H1 (cell line): Measurements from ENCODE around the gene DRD2. TPM values are rescaled to one million over a fixed set of nuclear protein-coding genes. Genes with fewer than 3 reads are reported as not detected.

Source experiments
- CTCF ChIA-PET: fragments of 300-600 bp; sonication (Branson Sonifier 250); formaldehyde crosslinking; loops from one replicate; lab custom pipeline; 2021; ENCODE audit not compliant: partially characterized antibody; lab: Charles Lee
- POLR2A ChIA-PET: fragments of 300-600 bp; sonication (Branson Sonifier 250); formaldehyde crosslinking; loops from one replicate; lab custom pipeline; 2021; ENCODE audit warnings: inconsistent platforms; ENCODE audit not compliant: partially characterized antibody; lab: Charles Lee
- DNase-seq, 2 experiments: peaks; one replicate each; pipeline versions ENCODE4 v3.0.0 to v3.0.0-alpha.2; 2010 to 2022; ENCODE audit warnings: low spot score in 2 of 2, low read depth in 1 of 2, mixed read lengths in 1 of 2
- FAIRE-seq: peaks from 2 replicates; lab custom pipeline; 2011; peaks lifted over from hg19 to GRCh38; lab: Jason Lieb, UNC
- H2AFZ ChIP-seq: 2 replicates; pipeline ENCODE4 v1.8.1; 2012; ENCODE audit warnings: low read length, inconsistent platforms
- H2AK5ac ChIP-seq: 2 replicates; pipeline ENCODE4 v1.6.1; 2013; ENCODE audit warnings: low read depth, low read length
- H2BK120ac ChIP-seq: replicated peaks from 2 replicates; pipeline ENCODE3; 2013; ENCODE audit warnings: low read depth, low read length, inconsistent platforms
- H2BK12ac ChIP-seq: 2 replicates; pipeline ENCODE4 v1.6.1; 2013; ENCODE audit warnings: low read depth, low read length
- H2BK15ac ChIP-seq: 2 replicates; pipeline ENCODE4 v1.6.1; 2013; ENCODE audit warnings: low read length
- H2BK20ac ChIP-seq: 2 replicates; pipeline ENCODE4 v1.6.1; 2013; ENCODE audit warnings: low read length
- H2BK5ac ChIP-seq: 2 replicates; pipeline ENCODE4 v1.6.1; 2013; ENCODE audit warnings: low read depth, low read length
- H3K14ac ChIP-seq: 2 replicates; pipeline ENCODE4 v1.6.1; 2013; ENCODE audit warnings: inconsistent platforms; ENCODE audit not compliant: insufficient read length
- H3K18ac ChIP-seq: 2 replicates; pipeline ENCODE4 v1.6.1; 2013; ENCODE audit warnings: low read length; ENCODE audit errors: extremely low read depth
- H3K23ac ChIP-seq: 2 replicates; pipeline ENCODE4 v1.6.1; 2013; ENCODE audit warnings: inconsistent platforms; ENCODE audit not compliant: insufficient read length
- H3K23me2 ChIP-seq: 2 replicates; pipeline ENCODE4 v1.6.1; 2013; ENCODE audit warnings: low read depth, low read length
- H3K27ac ChIP-seq: 2 replicates; pipeline ENCODE4 v1.6.1; 2011; ENCODE audit warnings: low read depth, low read length, inconsistent platforms
- H3K27me3 ChIP-seq, 4 experiments: replicated peaks in 1 of 4; 1 replicate in 1 of 4; 2 replicates in 3 of 4; pipeline versions ENCODE4 v1.6.1 to v1.8.1; 2011 to 2013; ENCODE audit warnings: low read length in 3 of 4, mild to moderate bottlenecking in 3 of 4, inconsistent platforms in 2 of 4, mixed read lengths in 2 of 4, moderate library complexity in 1 of 4; ENCODE audit not compliant: control insufficient read depth in 3 of 4, insufficient read depth in 3 of 4; ENCODE audit errors: extremely low read depth in 1 of 4
- H3K36me3 ChIP-seq, 4 experiments: 2 replicates each; pipeline versions ENCODE4 v1.6.1 to v1.8.1; 2011 to 2013; ENCODE audit warnings: mild to moderate bottlenecking in 4 of 4, low read length in 3 of 4, moderate library complexity in 2 of 4, control low read depth in 1 of 4, inconsistent platforms in 1 of 4; ENCODE audit not compliant: insufficient read depth in 4 of 4, control insufficient read depth in 2 of 4
- H3K4ac ChIP-seq: replicated peaks from 2 replicates; pipeline ENCODE3; 2013; ENCODE audit warnings: low read length, low read depth, mixed read lengths, inconsistent platforms; ENCODE audit not compliant: insufficient read length
- H3K4me1 ChIP-seq, 4 experiments: replicated peaks in 1 of 4; 1 replicate in 1 of 4; 2 replicates in 3 of 4; pipeline versions ENCODE4 v1.6.1 to v1.8.1; 2011 to 2013; ENCODE audit warnings: low read length in 3 of 4, inconsistent platforms in 2 of 4, mixed read lengths in 1 of 4; ENCODE audit not compliant: insufficient read depth in 4 of 4, control insufficient read depth in 3 of 4
- H3K4me2 ChIP-seq, 2 experiments: 2 replicates each; pipeline versions ENCODE4 v1.6.1 to v1.8.1; 2011 to 2013; ENCODE audit warnings: low read depth in 2 of 2, low read length in 2 of 2, control low read depth in 1 of 2, inconsistent platforms in 1 of 2, mild to moderate bottlenecking in 1 of 2; ENCODE audit not compliant: insufficient read depth in 1 of 2
- H3K4me3 ChIP-seq, 4 experiments: fragments of 200-600, 300-600 bp in 1 of 4; sonication (generic), shearing (Covaris generic), sonication (Bioruptor Twin) in 1 of 4; 2 replicates each; pipeline versions ENCODE4 v1.5.1 to v1.8.1; 2011 to 2016; ENCODE audit warnings: low read length in 4 of 4, low read depth in 3 of 4, control low read depth in 2 of 4, inconsistent platforms in 2 of 4, mild to moderate bottlenecking in 2 of 4, mixed read lengths in 1 of 4, moderate library complexity in 1 of 4; ENCODE audit not compliant: insufficient read depth in 2 of 4; ENCODE audit errors: extremely low read depth in 1 of 4
- H3K56ac ChIP-seq: replicated peaks from 2 replicates; pipeline ENCODE3; 2013; ENCODE audit warnings: low read depth, mild to moderate bottlenecking, mixed read lengths, low read length, inconsistent platforms; ENCODE audit not compliant: insufficient read length
- H3K79me1 ChIP-seq: 2 replicates; pipeline ENCODE4 v1.6.1; 2013; ENCODE audit warnings: low read depth, low read length, control low read depth
- H3K79me2 ChIP-seq, 2 experiments: 2 replicates each; pipeline versions ENCODE4 v1.6.1 to v1.8.1; 2012 to 2013; ENCODE audit warnings: low read length in 2 of 2, mild to moderate bottlenecking in 2 of 2, inconsistent platforms in 1 of 2; ENCODE audit not compliant: insufficient read depth in 2 of 2, control insufficient read depth in 1 of 2
- H3K9ac ChIP-seq, 4 experiments: replicated peaks in 1 of 4; 1 replicate in 1 of 4; 2 replicates in 3 of 4; pipeline versions ENCODE4 v1.6.1 to v1.8.1; 2011 to 2013; ENCODE audit warnings: low read depth in 3 of 4, low read length in 3 of 4, control low read depth in 2 of 4, mild to moderate bottlenecking in 2 of 4, moderate library complexity in 2 of 4, inconsistent platforms in 1 of 4; ENCODE audit errors: extremely low read depth in 1 of 4
- H3K9me3 ChIP-seq, 2 experiments: 2 replicates each; pipeline versions ENCODE4 v1.6.1 to v1.8.1; 2012 to 2013; ENCODE audit warnings: mild to moderate bottlenecking in 2 of 2, moderate library complexity in 2 of 2, control low read depth in 1 of 2, inconsistent platforms in 1 of 2, low read depth in 1 of 2, low read length in 1 of 2, mixed read lengths in 1 of 2; ENCODE audit not compliant: insufficient read depth in 2 of 2
- H4K20me1 ChIP-seq, 2 experiments: replicated peaks in 1 of 2; 2 replicates each; pipeline versions ENCODE3 to v1.8.1; 2011 to 2013; ENCODE audit warnings: inconsistent platforms in 2 of 2, low read length in 2 of 2, mild to moderate bottlenecking in 1 of 2; ENCODE audit not compliant: insufficient read depth in 2 of 2, control insufficient read depth in 1 of 2
- H4K5ac ChIP-seq: 2 replicates; pipeline ENCODE4 v1.6.1; 2013; ENCODE audit warnings: low read length, low read depth, mixed read lengths, inconsistent platforms; ENCODE audit not compliant: insufficient read length
- H4K8ac ChIP-seq: 2 replicates; pipeline ENCODE4 v1.8.0; 2013; ENCODE audit warnings: mild to moderate bottlenecking, moderate library complexity, low read length, inconsistent platforms; ENCODE audit not compliant: insufficient read depth; ENCODE audit errors: extremely low read depth
- H4K91ac ChIP-seq: replicated peaks from 2 replicates; pipeline ENCODE3; 2013; ENCODE audit warnings: low read length, mixed read lengths, inconsistent platforms; ENCODE audit not compliant: insufficient read length
- CEBPB ChIP-seq: IDR thresholded peaks from 2 replicates; pipeline ENCODE4 v1.6.1; 2012; ENCODE audit warnings: low read depth, low read length
- KDM1A ChIP-seq: fragments of 200-600, 300-600 bp; sonication (generic); IDR thresholded peaks from 2 replicates; pipeline ENCODE4 v1.7.1; 2016; ENCODE audit warnings: mild to moderate bottlenecking, low read length, borderline replicate concordance
- POLR2A ChIP-seq, 2 experiments: IDR thresholded peaks; 1 replicate in 1 of 2; 2 replicates in 1 of 2; pipeline ENCODE4 v1.6.1; 2011; ENCODE audit warnings: low read depth in 2 of 2, low read length in 2 of 2, mild to moderate bottlenecking in 2 of 2; ENCODE audit errors: control extremely low read depth in 1 of 2
- SIRT6 ChIP-seq: IDR thresholded peaks from one replicate; pipeline ENCODE4 v1.7.1; 2012; ENCODE audit warnings: low read length, inconsistent platforms
- SP1 ChIP-seq: IDR thresholded peaks from 2 replicates; pipeline ENCODE4 v1.6.1; 2011; ENCODE audit warnings: low read depth, low read length
- SP4 ChIP-seq: IDR thresholded peaks from 2 replicates; pipeline ENCODE4 v1.6.1; 2012; ENCODE audit warnings: low read length, inconsistent platforms
- SUZ12 ChIP-seq: fragments of 200-600 bp; sonication (generic); IDR thresholded peaks from 2 replicates; pipeline ENCODE4 v1.6.1; 2012; ENCODE audit warnings: mild to moderate bottlenecking, inconsistent platforms, low read length, moderate library complexity, mixed read lengths
- WGBS, 2 experiments: shearing (Covaris generic) in 1 of 2; methylation state at CpG; one replicate each; pipeline versions ENCODE4 v1.1.6 to v1.1.7; 2013 to 2015; ENCODE audit warnings: low lambda C conversion rate in 2 of 2, mixed read lengths in 2 of 2, inconsistent platforms in 1 of 2, low coverage in 1 of 2, missing lambda C conversion rate in 1 of 2; ENCODE audit not compliant: insufficient replicate concordance in 2 of 2, insufficient coverage in 1 of 2, insufficient read length in 1 of 2; ENCODE audit errors: extremely low coverage in 1 of 2, missing lambda C conversion rate in 1 of 2; 5-methylcytosine and 5-hydroxymethylcytosine counted together
- polyA plus RNA-seq, 7 experiments: library from polyadenylated mRNA; depleted of rRNA in 3 of 7; stranded (reverse) in 5 of 7; unstranded in 2 of 7; fragments of >200 nt in 5 of 7; fragments of 200-250 nt in 2 of 7; gene quantifications; 1 replicate in 5 of 7; 2 replicates in 1 of 7; 4 replicates in 1 of 7; pipeline versions ENCODE4 v1.2.1 to v1.2.3, GENCODE V29; 2011 to 2013; ENCODE audit warnings: missing spikeins in 2 of 7, mixed read lengths in 2 of 7
- total RNA-seq: library from RNA; stranded (reverse); fragmentation: NEBNext Ultra II Directional; extraction: Animal tissue kit (Norgen Biotek cat#: 25700); gene quantifications from 2 replicates; pipeline ENCODE4 v1.2.1, GENCODE V29; 2021
- TF ChIP-seq, protein P1 (sequence below): IDR thresholded peaks from 2 replicates; pipeline ENCODE4 v1.6.1; 2011; ENCODE audit warnings: low read length, improper control_type of control experiment
- TF ChIP-seq, protein P2 (sequence below): IDR thresholded peaks from 2 replicates; pipeline ENCODE4 v1.6.1; 2012; ENCODE audit warnings: inconsistent platforms

The DRD2 gene
- total and polyA plus RNA-seq, 2 of the 8 experiments (the other 6 are each of a cell fraction or from before 2014, with no cell fraction given) = 0.26 to 0.41 TPM

DNA sequence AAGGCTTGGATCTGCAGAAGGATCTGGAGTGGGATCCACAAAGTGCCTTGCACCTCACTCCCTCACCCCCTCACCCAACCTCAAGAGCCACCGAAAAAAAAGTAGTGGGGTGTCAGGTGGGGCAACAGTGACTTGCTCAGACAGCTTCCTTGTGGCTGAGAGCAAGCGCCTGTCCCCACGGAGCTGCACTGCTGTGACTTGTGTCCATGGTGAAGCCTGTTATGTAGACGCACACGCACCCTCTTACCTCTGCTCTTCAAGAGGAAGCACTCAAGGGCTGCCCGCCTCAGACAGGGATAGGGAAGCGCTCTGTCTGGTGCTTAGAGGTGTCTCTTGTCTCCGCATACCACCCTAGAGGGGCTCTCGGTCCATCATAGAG is 1.2 kb downstream of the DRD2 start:
- Histone ChIP-seq H2AK5ac (no peak overlapping the region), H3K27ac (no peak overlapping the region), H3K23ac (no peak overlapping the region), H4K91ac (no peak overlapping the region), H3K4me3 (peak overlapping the region in 2 of 4 experiments; percentile 10 to 61; a peak in 3 of 8 replicates), H3K79me2 (no peaks in the 10 kb centered on the region), H2BK15ac (no peak overlapping the region), H3K9ac (no peak overlapping the region), H3K36me3 (no peaks in the 10 kb centered on the region), H2BK5ac (no peak overlapping the region), H3K9me3 (no peaks in the 10 kb centered on the region), H4K20me1 (peaks cover 3 to 5% of the 10 kb centered on the region in 2 experiments), H3K79me1 (no peaks in the 10 kb centered on the region), H2BK20ac (no peak overlapping the region), H2AFZ (no peak overlapping the region), H3K14ac (no peak overlapping the region), H4K8ac (no peak overlapping the region), H3K18ac (no peak overlapping the region), H3K4ac (no peak overlapping the region), H2BK12ac (no peak overlapping the region), H3K27me3 (peaks cover 7 to 29% (median 22%) of the 10 kb centered on the region in 4 experiments), H2BK120ac (no peak overlapping the region), H3K23me2 (peaks cover 8% of the 10 kb centered on the region; the same call in 1 of the 2 replicates), H4K5ac (no peak overlapping the region), H3K4me2 (peak overlapping the region; percentile 82 to 87), H3K4me1 (peaks cover 0 to 10% (median 3%) of the 10 kb centered on the region in 4 experiments; a peak in 6 of 7 replicates), H3K56ac (no peak overlapping the region)
- no peak for FAIRE-seq
- ChIA-PET POLR2A (interaction anchor here (1.6 kb wide), 1 partner anchor 16 kb away, joined by 3 read pairs; no protein-coding TSS in a partner anchor), CTCF (interaction anchor here (0.8 to 1.2 kb wide), 3 partner anchors 42 to 256 kb away, joined by 3 to 6 read pairs (median 4); no protein-coding TSS in a partner anchor)
- WGBS, 2 experiments = 35% methylated on average over 9 of the region's 9 CpGs; no CpG with 5 or more reads in 1 of the 2 experiments
- TF ChIP-seq CEBPB (no peak), SP4 (no peak), SUZ12 (peak; percentile 8; the same call in 1 of the 2 replicates), KDM1A (no peak), SP1 (no peak), SIRT6 (no peak), POLR2A (IDR thresholded peaks at IDR 0.05; ENCODE audit: control extremely low read depth in 1 of 2, low read depth in 2 of 2, low read length in 2 of 2) (no peak)
- TF ChIP-seq, protein P1, sequence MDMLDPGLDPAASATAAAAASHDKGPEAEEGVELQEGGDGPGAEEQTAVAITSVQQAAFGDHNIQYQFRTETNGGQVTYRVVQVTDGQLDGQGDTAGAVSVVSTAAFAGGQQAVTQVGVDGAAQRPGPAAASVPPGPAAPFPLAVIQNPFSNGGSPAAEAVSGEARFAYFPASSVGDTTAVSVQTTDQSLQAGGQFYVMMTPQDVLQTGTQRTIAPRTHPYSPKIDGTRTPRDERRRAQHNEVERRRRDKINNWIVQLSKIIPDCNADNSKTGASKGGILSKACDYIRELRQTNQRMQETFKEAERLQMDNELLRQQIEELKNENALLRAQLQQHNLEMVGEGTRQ = no peak
- TF ChIP-seq, protein P2, sequence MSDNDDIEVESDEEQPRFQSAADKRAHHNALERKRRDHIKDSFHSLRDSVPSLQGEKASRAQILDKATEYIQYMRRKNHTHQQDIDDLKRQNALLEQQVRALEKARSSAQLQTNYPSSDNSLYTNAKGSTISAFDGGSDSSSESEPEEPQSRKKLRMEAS = no peak
- DNase-seq = no peak
